ENCODE results near the gene PIGC.
A peak's percentile ranks its signal among the peaks of the same experiment; 100 is the strongest.

PIGC gene

DNA sequence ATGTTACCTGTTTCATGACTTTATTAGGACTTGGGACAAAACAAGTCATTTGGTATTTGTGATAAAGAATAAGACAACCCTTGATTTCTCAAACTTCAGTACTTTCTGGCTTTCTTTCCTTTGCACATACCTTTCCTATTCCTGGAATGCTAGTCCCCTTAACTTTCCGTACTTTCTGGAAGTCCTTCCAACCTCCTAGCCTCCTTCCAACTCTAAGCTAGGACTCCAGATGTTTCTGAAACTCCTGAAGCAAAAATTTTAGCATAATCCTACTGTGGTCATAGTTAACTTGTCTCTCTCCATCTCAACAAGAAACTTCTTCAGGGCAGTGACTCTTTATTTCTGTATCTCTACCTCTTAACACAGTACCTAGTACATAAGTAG lies 43.2 kb downstream of the PIGC start:
- FAIRE-seq (no peak), DNase-seq (ENCODE audit: insufficient read length, low spot score) (no peak)

DNA sequence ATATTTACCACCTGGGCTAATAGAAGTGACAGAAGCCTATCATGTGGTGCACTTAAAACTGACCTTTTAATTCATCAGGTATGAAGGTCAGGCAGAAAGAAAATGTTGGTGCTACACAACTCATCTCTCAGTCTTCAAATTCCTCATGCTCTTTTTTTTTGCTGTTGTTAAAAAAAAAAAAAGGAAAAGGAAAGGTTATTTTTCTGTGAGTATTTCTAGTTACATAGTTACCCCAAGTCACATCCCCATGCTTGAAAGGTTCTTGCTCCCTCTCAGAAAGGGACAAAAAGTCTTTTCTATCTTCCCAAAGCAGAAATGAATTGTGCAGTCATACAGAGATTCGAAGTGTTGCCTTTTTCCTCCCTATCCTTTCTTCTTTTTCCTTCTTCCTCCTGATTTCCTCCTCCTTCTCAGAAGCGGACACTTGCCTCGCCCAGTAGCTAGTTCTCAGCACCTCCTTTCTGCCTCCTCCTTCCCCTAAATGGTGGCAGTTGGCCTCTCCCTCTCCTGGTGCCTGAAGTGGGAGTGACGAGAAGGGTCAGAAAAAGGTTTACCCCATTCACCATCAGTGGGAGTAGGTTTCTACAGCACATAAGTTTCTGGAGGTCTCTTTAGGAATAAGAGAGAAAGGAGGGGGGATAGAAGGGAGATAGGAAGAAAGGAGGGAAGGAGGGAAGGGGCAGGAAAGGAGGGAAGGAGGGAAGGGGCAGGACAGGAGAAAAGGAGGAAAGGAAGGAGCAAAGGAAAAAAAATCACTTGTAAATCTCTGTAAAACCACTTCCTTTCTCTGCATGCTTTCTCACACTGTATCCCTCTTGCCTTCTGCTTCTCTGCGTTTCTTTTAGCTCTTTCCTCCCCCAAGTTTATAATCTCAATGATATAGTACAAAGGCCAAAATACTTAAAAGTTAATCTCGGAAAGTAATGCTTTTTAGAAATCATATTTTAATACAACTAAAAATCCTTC lies 43.8 kb downstream of the PIGC start:
- FAIRE-seq = no peak
- no peak for DNase-seq (ENCODE audit: insufficient read length, low spot score)

DNA sequence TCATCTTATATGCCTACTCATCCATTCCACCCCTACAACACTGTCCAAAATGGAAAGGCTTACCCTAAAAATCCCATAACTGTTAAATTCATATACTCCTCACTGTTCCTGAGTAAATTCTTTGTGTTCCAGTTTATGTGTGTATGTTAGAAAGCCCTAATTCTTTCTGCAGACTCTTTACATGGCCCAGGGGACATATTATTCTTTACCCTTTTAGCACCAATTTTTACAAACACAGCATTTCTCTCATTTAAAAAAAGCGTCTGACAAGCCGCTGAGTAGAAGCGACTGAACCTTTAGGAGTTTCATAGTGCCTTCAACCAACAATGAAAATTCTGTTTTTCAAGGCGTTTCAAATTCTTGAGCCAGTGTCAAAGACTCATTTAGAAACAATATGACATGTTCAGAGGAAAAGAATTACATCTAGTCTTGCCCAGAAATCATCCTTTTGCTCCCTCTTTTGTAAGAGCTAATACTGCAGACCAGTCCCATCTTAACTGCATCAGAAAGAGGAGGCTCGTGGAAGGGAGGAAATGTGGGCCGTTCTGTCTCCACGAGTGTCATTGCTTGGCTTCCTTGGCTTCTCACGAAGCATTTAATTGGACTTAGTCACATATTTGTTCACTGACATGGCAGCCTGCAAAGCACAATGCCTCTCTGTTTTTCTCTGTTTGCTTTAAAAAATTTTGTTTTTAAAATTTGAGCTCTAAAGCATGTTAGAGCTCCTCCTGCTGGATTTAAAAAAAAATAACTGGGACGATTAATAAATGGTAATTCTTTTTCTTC lies 44.7 kb downstream of the PIGC start:
- FAIRE-seq = peak; percentile 78
- no peak for DNase-seq (ENCODE audit: insufficient read length, low spot score)

GRCh38 chr1:172398193-172398592 lies 45.7 kb downstream of the PIGC start:
- DNase-seq (ENCODE audit: insufficient read length, low spot score) = no peak
- FAIRE-seq = peak; percentile 8

DNA sequence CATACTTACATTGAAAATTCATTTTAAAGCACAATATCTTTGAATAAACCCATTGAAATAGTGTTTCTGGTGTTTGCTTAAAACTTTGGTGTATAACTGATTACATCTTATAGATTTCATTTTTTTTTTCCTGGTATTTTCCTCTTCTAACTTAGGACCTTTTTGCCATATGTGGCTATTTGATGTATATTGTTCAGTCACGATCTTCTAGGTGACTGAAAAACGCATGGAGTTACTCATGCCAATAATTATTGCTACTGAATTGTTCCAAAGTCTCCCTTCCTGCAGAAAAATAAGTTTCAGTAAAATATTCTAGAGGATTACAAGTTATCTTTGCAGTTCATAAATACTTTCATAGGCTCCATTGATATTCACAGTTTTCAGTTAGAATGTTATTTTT lies 46.2 kb downstream of the PIGC start:
- FAIRE-seq (no peak), DNase-seq (ENCODE audit: insufficient read length, low spot score) (no peak)

DNA sequence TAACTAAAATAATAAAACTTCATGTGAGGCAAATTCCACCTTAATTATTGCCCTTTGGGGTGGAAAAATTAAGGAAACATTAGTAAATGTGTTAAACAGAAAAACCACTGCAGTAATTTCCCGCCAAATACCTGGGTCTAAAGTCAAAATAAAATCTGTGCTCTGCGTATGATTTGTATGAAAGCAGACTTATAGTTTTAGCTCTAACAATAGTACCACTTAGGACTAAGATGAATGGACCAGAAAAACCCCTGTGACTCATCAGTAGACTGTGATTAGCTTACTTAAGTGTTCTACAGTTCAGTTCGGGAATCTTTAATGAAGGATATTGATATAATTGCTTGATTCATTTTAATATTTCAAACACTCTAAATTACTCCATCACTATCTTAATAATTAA lies 46.6 kb downstream of the PIGC start:
- no peak for FAIRE-seq
- DNase-seq (ENCODE audit: insufficient read length, low spot score) = no peak

DNA sequence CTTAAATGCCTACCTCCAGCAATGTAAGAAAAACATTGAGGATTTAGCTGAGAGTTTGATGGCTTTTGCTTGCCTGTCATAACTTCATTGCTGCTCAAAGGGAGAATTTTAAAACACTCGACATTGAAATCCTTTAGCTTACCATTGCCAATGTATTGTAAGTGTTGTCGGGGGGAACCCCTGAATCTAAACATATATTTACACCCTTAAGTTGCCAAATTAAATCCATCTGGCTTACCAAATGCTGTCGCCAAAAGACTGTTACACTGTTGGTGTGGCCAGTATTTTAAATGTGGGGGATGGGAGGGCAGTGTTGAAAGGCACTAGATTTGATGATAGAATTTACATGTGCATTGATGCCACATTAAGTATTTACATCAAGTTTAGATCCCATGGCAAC lies 48.3 kb downstream of the PIGC start:
- FAIRE-seq = no peak

GRCh38 chr1:172394811-172395210 lies 49.1 kb downstream of the PIGC start:
- DNase-seq (ENCODE audit: insufficient read length, low spot score) = no peak
- FAIRE-seq = peak; percentile 18

More for the DNA sequence above, 48.3 kb downstream of the PIGC start:
- no peak for DNase-seq (ENCODE audit: insufficient read length, low spot score)

DNA sequence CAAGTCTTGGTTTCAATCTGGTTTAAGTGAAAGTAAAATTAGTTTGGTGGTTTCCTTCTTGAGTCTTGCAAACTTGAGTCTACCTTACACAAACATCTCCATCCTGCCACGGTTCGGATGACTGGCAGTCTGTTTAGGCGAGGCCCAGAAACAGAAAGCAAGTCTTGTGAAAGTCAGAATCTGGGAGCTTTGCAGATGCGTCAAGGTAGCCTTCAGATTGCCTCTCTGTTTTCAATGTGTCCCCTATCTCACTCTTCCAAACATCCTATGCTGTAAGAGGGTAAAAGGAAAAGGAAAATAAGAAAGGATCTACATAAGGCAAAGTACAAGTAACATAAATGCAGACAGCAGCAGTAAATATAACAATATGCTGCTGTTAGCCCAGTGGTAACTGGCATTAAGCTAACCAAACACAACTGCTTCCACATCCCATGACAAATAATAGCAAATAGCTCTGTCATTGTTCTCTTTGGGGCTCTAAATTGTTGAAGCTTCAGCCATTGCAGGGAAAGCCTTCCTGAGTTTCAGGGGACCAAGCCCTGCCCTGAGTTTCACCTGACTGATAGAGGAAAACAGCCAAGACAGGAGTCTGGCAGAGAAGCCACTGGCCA lies 49.6 kb downstream of the PIGC start:
- peak; percentile 45 for DNase-seq (ENCODE audit: insufficient read length, low spot score)
- FAIRE-seq = peak; percentile 99

DNA sequence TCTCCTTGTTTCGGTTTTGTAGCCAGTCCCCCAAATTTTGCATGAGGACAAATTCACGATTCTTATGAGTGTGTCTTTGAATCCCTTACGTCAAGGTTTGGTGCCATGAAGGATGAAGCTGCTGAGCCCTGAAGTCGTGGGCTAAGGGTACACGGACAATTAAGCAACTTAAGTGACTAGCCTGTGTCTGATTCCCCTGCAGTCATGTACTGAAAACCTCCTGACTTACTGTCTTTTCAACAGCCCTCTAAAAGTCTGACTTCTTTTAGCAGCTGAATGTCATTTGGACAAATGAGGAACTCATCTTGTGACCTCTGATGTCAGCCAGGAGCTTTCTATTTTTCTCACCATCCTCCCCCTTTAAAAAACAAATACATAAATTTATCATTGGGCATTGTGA lies 50.5 kb downstream of the PIGC start:
- FAIRE-seq (no peak), DNase-seq (ENCODE audit: insufficient read length, low spot score) (no peak)

DNA sequence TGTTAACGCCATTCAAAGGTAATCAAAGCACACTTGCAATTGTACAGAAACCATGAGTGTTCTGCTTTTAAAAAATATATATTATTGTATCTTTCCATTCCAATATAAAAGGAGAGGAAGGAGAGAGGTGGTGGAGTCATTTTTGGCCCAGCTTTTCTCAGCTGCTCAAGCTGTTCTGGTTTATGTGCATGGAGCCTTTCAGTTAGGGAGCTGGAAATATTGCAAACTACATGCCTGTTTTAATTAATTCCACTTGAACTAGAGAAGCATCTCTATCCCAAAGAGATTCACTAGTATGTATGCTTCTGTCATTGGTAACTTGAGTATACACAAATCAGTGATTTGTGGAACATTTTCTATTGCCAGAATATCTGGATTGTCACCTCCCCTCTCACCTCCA lies 51.9 kb downstream of the PIGC start:
- FAIRE-seq (no peak), DNase-seq (ENCODE audit: insufficient read length, low spot score) (no peak)

Measured in GM19239 (cell line).